ENCODE data around the gene MSMB.
"Not testable (repeated sequence)": the region's sequence is repeated elsewhere in the genome, so short reads cannot be mapped to it uniquely, and the experiment has no call there.

DNA sequence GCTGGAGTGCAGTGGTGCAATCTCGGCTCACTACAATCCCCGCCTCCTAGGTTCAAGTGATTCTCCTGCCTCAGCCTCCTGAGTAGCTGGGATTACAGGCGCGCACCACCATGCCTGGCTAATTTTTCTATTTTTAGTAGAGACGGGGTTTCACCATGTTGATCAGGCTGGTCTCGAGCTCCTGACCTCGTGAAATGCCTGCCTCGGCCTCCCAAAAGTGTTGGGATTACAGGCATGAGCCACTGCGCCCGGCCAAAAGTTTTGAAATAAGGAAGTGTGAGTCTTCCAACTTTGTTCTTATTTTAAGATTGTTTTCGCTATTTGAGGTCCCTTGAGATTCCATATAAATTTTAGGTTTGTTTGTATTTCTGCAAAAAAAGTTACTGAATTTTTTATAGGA, 41.3 kb upstream of the MSMB start:
- not testable (repeated sequence) for TF ChIP-seq EZH2phosphoT487 (IDR thresholded peaks at IDR 0.05; ENCODE audit: insufficient read depth, low read depth); EZH2 (IDR thresholded peaks at IDR 0.05; ENCODE audit: insufficient read depth, poor library complexity, severe bottlenecking)

All from GM23248 (cell line).